Dedifferentiated amniotic fluid mesenchymal stem cell (primary cell): ENCODE results near the gene GRIN2B.

ENCODE experiments used
- DNase-seq: peaks from one replicate; pipeline ENCODE4 v3.0.0-alpha.2; 2016; ENCODE audit errors: extremely low spot score

GRIN2B gene

DNA sequence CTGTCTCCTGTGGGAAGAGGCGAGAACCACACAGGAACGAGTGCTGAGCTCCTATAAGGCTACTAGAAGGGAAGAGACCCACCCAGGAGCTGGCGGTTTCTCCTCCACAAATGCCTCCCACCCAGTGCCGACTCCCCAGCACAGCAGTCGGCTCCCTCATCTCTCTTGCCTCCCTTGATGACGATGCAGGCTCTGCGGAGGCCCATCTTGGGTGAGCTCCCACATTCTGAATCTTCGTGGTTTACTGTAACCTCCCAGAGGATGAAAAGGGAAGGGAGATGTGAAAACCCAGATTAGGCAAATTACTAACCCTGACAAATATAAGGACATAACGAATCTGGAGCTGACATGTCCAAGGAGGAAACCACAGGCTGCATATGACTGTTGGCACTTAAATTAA lies 23.8 kb downstream of the GRIN2B start:
- DNase-seq: no peak

- no peak for DNase-seq
Observed at GRCh38 chr12:13956060-13956590, 25.3 kb downstream of the GRIN2B start.

GRCh38 chr12:13952096-13952495 lies 29.3 kb downstream of the GRIN2B start:
- DNase-seq: no peak

DNA sequence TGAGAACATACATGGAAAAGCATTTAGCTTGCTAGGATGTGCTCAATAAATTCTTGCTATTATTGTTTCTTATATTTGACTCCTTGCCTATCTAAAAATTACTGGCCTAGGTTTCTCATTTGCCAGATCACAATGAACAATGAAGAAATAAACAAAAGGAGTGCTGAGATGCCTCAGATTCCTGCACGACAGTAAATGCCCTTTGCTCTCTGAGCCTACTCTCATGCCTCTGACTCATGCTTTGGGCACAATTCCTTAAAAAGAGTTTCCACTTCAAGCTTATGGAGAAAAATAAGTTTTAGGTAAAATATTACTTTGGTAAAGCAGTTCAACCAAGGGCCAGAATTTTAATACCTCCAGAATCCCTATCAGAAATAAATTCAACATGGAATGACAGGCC lies 30.9 kb downstream of the GRIN2B start:
- DNase-seq: no peak

DNA sequence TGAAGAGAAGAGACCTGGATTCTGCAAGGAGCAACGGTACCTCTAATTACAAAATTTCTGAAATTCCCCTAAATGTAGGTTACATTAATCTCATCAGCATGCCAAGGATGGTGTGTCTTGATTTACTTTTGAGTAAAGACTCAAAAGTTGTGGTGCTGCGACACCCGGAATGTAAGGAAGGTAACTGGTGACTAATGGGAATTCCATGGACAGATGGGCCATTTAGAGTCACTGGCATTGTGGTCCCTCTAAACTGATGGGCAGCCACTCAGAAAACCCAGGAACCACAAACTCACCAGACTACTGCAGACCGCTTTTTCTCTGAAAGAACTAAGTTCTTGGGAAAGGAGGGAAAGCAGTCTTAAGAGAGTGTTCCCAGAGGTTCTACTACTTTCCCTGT lies 32.8 kb downstream of the GRIN2B start:
- DNase-seq: no peak

GRCh38 chr12:13947276-13947946 lies 34.0 kb downstream of the GRIN2B start:
- DNase-seq: no peak

DNA sequence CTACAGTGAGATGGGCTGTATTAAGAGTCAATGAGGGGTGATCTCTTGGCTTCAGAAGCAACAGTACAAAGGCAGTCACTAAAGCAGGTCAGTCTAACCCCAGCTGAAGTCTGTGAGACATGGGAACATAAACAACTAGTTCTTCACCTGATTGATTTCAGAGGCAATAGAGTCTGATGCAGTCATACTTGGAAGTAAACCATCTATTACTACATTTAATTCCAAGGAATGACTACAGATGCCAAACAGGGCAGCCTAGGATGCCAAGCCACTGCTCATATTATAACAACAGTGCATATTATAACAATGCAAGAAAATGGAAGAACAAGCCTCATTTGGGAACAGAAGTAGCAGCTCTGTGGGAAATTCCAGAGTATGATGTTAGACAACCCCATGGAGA lies 35.8 kb downstream of the GRIN2B start:
- DNase-seq: no peak

DNA sequence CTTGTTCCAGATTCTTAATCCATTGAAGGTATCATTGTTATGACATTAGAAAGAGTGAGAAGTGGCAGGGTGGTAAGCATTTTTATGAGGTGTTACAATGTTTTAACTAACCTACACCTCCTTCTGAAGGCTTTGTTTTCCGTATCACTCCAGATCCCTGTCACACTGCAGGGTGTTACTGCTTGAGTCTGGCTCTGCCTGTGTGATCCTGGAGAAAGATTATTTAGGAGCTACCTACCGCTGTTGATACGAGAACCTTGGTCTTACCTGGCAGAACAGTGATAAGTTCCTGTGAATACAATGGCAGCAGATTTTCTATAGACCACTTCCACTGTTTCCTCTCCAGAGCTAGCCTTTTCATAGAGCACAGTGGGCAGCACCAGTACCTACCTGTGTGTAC lies 36.2 kb downstream of the GRIN2B start:
- DNase-seq: no peak

GRCh38 chr12:13942826-13943225 lies 38.6 kb downstream of the GRIN2B start:
- DNase-seq: no peak

DNA sequence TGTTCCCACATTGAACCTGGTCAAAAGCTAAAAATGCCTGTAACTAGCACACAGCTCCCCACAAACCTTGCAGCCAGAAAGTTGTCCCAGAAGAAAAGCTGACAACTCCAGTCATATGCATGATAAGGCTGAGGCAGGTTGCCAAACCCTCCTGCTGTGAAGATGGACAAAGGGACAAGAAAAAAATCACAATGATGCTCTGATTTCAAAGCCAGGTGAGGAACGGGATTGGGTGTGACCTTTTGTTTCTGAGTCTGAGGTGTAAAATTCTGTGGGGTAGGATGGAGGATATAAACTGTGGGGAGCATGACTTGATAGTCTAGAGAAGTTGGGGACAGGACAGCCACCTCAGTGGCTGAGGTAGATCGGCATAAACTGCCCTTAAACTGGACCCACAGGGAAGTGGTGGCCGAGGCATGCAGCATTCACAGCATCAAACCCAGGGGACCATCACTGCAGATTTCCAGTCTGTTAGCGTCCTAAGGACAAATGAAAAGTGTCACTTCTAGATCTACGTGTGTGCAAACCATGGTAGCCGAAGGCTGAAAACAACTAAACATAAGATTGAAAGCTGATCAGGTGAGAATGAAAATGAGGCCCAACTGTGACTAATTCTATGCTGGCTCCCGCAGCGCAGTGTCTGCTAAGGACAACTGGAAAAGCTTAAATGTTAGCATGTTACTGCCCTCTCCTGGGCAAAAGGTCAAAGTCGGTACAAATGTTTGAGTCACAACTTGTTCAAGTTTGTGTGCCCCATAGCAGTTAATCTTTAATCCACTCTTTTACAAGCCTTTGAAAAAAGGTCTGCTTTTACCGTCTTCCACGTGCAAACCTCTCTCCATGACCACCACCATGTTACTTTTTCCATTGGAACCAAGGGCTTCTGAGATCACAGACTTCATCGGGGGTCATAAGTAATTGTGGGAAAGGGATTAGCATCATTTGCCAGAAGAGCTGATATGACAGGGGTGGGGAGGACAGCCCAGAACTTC lies 39.8 kb downstream of the GRIN2B start:
- DNase-seq: no peak

DNA sequence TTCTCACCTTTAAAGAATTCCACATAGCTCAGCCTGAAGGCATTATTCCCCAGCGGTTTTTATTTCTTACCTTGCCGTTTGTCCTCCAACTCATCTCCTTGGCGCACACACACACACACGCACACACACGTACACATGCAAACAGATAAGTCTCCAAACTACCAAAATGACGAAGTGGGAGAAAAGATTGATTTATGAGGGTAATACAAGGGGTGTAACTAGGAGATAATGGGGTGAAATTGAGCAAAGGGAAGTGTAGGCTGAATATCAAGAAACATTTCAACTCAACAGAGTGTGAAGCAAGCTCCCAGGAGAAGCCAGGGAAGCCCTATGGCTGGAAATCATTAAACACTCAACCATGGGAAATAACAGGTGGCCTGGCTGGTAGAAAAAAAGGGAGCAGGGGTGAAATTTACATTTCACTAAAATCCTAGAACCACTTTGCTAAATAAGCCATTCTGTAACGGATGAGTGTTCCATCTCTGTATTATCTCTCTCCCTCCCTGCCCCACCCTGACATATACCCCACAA lies 41.0 kb downstream of the GRIN2B start:
- no peak for DNase-seq

DNA sequence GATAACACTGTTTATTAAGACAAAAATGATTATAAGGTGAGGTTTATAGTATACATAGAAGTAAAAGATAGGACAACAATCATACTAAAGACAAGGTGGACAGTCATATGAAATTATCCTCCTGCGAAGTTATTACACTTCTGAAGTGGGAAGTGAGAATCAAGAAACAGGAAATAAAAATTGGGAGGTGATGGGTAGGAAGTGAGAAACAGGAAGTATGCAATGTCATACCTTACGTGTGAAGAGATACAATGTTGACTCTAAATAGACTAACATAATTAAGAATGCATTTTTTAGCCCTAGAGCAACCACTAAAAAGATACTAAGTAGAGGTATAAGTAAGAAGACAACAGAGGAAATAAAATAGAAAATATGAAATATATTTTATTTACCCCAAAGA lies 43.7 kb downstream of the GRIN2B start:
- DNase-seq: no peak

GRCh38 chr12:13935169-13935568 lies 46.2 kb downstream of the GRIN2B start:
- DNase-seq: no peak
